ENCODE measurements around the gene HEG1. TPM values are rescaled to one million over a fixed set of nuclear protein-coding genes. Genes with fewer than 3 reads are reported as not detected.

HEG1 gene
- total RNA-seq, 4 donors from 2014 or later, result 55.9 to 85.5 (median 78.9) TPM

- no peak overlapping the region for H3K4me3 ChIP-seq
- 86 to 100% methylated on average over 1 to 4 of the region's 6 CpGs for WGBS, 2 donors (ENCODE audit: low coverage in 1 of 2)
- H3K27me3 ChIP-seq, result no peaks in the 10 kb centered on the region
- TF ChIP-seq CTCF (IDR thresholded peaks at IDR 0.05) (no peak), POLR2AphosphoS5 (IDR thresholded peaks at IDR 0.05) (no peak), POLR2A (IDR thresholded peaks at IDR 0.05) (no peak), EP300 (IDR thresholded peaks at IDR 0.05) (no peak)
- H3K36me3 ChIP-seq, result no peaks in the 10 kb centered on the region
- H3K27ac ChIP-seq, result no peak overlapping the region
- no peak for ATAC-seq
- H3K4me1 ChIP-seq, result no peaks in the 10 kb centered on the region
- no peaks in the 10 kb centered on the region for H3K9me3 ChIP-seq
Measured at GRCh38 chr3:125078951-125079674, 23.3 kb upstream of the HEG1 start.

GRCh38 chr3:125077864-125078263 lies 22.1 kb upstream of the HEG1 start:
- Histone ChIP-seq H3K4me3 (no peak overlapping the region), H3K4me1 (no peaks in the 10 kb centered on the region), H3K36me3 (no peaks in the 10 kb centered on the region), H3K27ac (no peak overlapping the region), H3K27me3 (no peaks in the 10 kb centered on the region), H3K9me3 (no peaks in the 10 kb centered on the region)
- TF ChIP-seq EP300 (IDR thresholded peaks at IDR 0.05) (no peak), POLR2A (IDR thresholded peaks at IDR 0.05) (no peak), CTCF (IDR thresholded peaks at IDR 0.05) (no peak), POLR2AphosphoS5 (IDR thresholded peaks at IDR 0.05) (no peak)
- 79 to 89% methylated on average over 3 of the region's 3 CpGs for WGBS, 2 donors (ENCODE audit: low coverage in 1 of 2)
- no peak for ATAC-seq

GRCh38 chr3:125076464-125076863 lies 20.7 kb upstream of the HEG1 start:
- Histone ChIP-seq H3K4me3 (no peak overlapping the region), H3K27me3 (no peaks in the 10 kb centered on the region), H3K36me3 (no peaks in the 10 kb centered on the region), H3K4me1 (no peaks in the 10 kb centered on the region), H3K27ac (no peak overlapping the region), H3K9me3 (no peaks in the 10 kb centered on the region)
- 33% methylated on average over 1 of the region's 1 CpG; no CpG with 5 or more reads in 1 of the 2 donors for WGBS, 2 donors (ENCODE audit: low coverage in 1 of 2)
- TF ChIP-seq POLR2AphosphoS5 (IDR thresholded peaks at IDR 0.05) (no peak), POLR2A (IDR thresholded peaks at IDR 0.05) (no peak), EP300 (IDR thresholded peaks at IDR 0.05) (no peak), CTCF (IDR thresholded peaks at IDR 0.05) (no peak)
- no peak for ATAC-seq

- H3K27me3 ChIP-seq, result no peaks in the 10 kb centered on the region
- H3K36me3 ChIP-seq, result no peaks in the 10 kb centered on the region
- H3K4me1 ChIP-seq, result no peaks in the 10 kb centered on the region
- ATAC-seq, result no peak
- 86% methylated on average over 1 of the region's 3 CpGs; no CpG with 5 or more reads in 1 of the 2 donors for WGBS, 2 donors (ENCODE audit: low coverage in 1 of 2)
- H3K4me3 ChIP-seq, result no peak overlapping the region
- H3K9me3 ChIP-seq, result no peaks in the 10 kb centered on the region
- no peak overlapping the region for H3K27ac ChIP-seq
- TF ChIP-seq CTCF (IDR thresholded peaks at IDR 0.05) (no peak), POLR2AphosphoS5 (IDR thresholded peaks at IDR 0.05) (no peak), EP300 (IDR thresholded peaks at IDR 0.05) (no peak), POLR2A (IDR thresholded peaks at IDR 0.05) (no peak)
Measured at GRCh38 chr3:125075738-125076137, 19.9 kb upstream of the HEG1 start.

- 80 to 100% methylated on average over 1 to 2 of the region's 7 CpGs for WGBS, 2 donors (ENCODE audit: low coverage in 1 of 2)
- Histone ChIP-seq H3K4me3 (no peak overlapping the region), H3K36me3 (no peaks in the 10 kb centered on the region), H3K9me3 (no peaks in the 10 kb centered on the region), H3K27me3 (no peaks in the 10 kb centered on the region), H3K27ac (no peak overlapping the region), H3K4me1 (no peaks in the 10 kb centered on the region)
- TF ChIP-seq POLR2A (IDR thresholded peaks at IDR 0.05), result no peak
- no peak for TF ChIP-seq CTCF (IDR thresholded peaks at IDR 0.05)
- TF ChIP-seq EP300 (IDR thresholded peaks at IDR 0.05), result no peak
- no peak for TF ChIP-seq POLR2AphosphoS5 (IDR thresholded peaks at IDR 0.05)
- no peak for ATAC-seq
Measured at GRCh38 chr3:125073390-125073905, 17.7 kb upstream of the HEG1 start.

Measured in gastroesophageal sphincter (tissue), 4 donors.